ENCODE results near the gene ZNF385A. TPM values are rescaled to one million over a fixed set of nuclear protein-coding genes. Genes with fewer than 3 reads are reported as not detected.

The ZNF385A gene
- total RNA-seq, 2 experiments from 2014 or later, result 1.4 to 2.0 TPM

DNA sequence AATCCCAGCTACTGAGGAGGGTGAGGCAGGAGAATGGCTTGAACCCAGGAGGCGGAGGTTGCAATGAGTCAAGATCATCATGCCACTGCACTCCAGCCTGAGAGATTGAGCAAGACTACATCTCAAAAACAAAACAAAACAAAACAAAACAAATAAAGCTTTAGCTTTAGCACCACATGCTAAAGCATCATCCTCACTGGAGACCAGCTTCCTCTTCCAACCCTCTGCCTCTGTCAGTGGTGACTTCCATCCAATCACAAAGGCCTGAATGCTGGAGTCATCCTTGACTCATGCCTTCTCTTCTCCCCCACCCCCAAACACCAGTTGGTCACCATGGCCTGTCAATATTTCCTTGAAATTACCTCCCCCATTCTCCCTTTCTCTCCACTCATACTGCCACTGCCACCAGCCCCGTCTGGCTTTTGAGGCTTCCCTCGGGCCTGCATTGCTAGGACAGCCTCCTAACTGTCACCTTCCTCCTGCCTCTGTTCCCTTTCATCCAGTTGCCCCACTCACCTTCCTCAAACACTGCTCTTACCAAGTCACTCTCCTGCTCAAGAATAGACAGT is 1.4 kb downstream of the ZNF385A start:
- ATAC-seq (ENCODE audit: low read depth), result no peak
- no peak overlapping the region for H3K4me3 Mint-ChIP-seq
- H3K4me1 Mint-ChIP-seq, result peaks cover 6% of the 10 kb centered on the region
- H3K36me3 Mint-ChIP-seq, result no peaks in the 10 kb centered on the region
- POLR2A ChIA-PET, result interaction anchor here (0.7 kb wide), 1 partner anchor 210 kb away, joined by 3 read pairs; no protein-coding TSS in a partner anchor
- no peaks in the 10 kb centered on the region for H3K9me3 Mint-ChIP-seq
- no peak for DNase-seq
- H3K27me3 Mint-ChIP-seq, result peaks cover 3% of the 10 kb centered on the region
- no peak overlapping the region for H3K27ac Mint-ChIP-seq

DNA sequence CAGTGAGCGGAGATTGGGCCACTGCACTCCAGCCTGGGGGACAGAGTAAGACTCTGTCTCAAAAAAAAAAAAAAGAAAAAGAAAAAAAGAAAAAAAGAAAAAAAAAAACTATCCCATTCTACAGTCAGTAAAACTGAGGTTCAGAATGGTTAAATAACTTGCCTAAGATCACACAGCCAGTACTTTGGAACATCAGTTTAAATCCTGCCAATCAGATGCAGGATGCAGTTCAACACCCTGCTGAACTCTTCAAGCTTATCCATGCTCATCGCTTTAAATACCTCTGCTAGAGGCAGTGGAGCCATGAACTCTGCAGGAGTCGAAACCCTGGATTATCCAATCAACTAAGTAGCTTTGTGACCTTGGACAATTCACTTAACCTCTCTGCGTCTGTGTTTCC is 3.4 kb downstream of the ZNF385A start:
- Mint-ChIP-seq H3K27me3 (peaks cover 5% of the 10 kb centered on the region), H3K4me3 (no peak overlapping the region), H3K27ac (no peak overlapping the region), H3K36me3 (no peaks in the 10 kb centered on the region), H3K9me3 (no peaks in the 10 kb centered on the region), H3K4me1 (peaks cover 6% of the 10 kb centered on the region)
- POLR2A ChIA-PET, result interaction anchor here (1.7 kb wide), 1 partner anchor 15 kb away, joined by 3 read pairs; no protein-coding TSS in a partner anchor
- DNase-seq (no peak), ATAC-seq (ENCODE audit: low read depth) (no peak)

DNA sequence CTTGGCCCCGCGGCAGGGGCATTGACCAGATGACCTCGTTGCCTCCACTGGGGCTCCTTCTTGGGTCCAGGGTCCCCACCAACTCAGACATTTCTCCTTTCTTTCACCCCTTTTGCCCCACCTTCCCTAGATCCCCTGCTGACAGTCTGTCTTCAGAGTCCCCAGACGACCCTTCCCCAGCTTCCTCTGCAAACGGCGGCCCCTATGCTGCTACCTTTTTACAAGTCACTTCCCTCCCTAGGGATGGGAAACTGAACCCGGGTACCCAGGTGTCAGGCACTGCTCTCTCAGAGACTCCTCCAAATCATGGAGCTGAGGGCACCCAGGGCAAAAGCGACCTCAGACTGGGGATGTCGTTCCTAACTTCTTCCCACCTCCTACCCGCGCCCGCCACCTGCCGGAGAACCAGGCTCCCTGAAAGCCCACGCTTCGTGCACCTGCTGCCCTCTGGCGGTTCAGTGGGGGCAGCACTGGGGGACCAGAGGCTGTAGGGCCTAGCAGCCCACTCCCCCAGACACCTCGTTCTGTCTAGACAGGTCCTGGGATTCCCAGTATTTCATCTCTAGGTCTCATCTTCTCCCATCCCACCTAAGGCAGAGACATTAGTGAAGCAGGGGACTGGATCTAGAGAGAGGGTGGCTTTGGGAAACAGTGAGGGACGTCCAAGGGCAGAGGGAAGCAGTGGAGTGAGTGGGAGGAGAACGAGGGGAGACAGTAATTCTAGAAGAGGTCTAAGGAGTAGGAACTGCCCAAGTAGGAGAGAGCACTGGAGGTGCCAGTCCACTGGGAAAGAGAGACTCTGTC is 4.9 kb downstream of the ZNF385A start:
- peaks cover 5% of the 10 kb centered on the region for H3K27me3 Mint-ChIP-seq
- no peaks in the 10 kb centered on the region for H3K36me3 Mint-ChIP-seq
- peak overlapping the region; percentile 31 for H3K27ac Mint-ChIP-seq
- peaks cover 6% of the 10 kb centered on the region for H3K4me1 Mint-ChIP-seq
- H3K9me3 Mint-ChIP-seq, result no peaks in the 10 kb centered on the region
- peak overlapping the region; percentile 12 for H3K4me3 Mint-ChIP-seq
- ATAC-seq (ENCODE audit: low read depth) (peak; percentile 93), DNase-seq (peak; percentile 92)
- POLR2A ChIA-PET, result interaction anchor here (0.5 to 1.3 kb wide), 3 partner anchors 9 to 87 kb away, joined by 3 to 4 read pairs (median 3); no protein-coding TSS in a partner anchor

DNA sequence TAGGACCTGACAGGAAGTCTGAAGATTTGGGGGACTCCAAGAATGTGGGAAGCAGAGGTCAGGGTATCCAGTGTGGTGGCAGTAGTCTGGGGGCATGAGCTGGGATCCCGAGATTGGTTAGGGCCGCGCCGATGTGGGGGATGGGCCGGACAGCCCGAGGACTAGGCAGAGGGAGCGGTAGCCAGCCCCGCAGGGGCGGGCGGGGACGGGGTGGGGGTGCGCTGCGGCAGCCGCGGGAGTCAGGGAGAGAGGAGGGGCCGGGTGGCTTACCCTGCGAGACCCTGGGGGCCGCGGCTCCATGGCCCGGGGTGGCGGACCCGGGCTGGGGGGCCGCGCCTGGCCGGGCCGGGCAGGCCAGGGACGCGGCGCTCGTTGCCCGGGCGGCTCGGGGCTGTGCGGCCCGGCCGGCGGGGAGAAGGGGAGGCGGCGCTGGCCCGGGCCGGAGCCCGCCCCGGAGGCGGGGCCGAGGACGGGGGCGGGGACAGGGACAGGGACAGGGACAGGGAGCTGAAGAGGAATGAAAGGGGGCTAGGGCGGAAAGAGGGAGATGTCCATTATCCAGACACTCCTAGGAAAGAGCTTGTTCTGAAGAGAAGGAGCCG is 5.6 kb downstream of the ZNF385A start:
- H3K4me1 Mint-ChIP-seq, result peaks cover 7% of the 10 kb centered on the region
- H3K27ac Mint-ChIP-seq, result peak overlapping the region; percentile 57
- ATAC-seq (ENCODE audit: low read depth) (no peak), DNase-seq (no peak)
- peak overlapping the region; percentile 12 for H3K4me3 Mint-ChIP-seq
- no peaks in the 10 kb centered on the region for H3K9me3 Mint-ChIP-seq
- H3K36me3 Mint-ChIP-seq, result no peaks in the 10 kb centered on the region
- H3K27me3 Mint-ChIP-seq, result peaks cover 5% of the 10 kb centered on the region
- POLR2A ChIA-PET, result interaction anchor here (1.0 to 1.3 kb wide), 2 partner anchors 8 to 20 kb away, joined by 3 to 4 read pairs; no protein-coding TSS in a partner anchor

DNA sequence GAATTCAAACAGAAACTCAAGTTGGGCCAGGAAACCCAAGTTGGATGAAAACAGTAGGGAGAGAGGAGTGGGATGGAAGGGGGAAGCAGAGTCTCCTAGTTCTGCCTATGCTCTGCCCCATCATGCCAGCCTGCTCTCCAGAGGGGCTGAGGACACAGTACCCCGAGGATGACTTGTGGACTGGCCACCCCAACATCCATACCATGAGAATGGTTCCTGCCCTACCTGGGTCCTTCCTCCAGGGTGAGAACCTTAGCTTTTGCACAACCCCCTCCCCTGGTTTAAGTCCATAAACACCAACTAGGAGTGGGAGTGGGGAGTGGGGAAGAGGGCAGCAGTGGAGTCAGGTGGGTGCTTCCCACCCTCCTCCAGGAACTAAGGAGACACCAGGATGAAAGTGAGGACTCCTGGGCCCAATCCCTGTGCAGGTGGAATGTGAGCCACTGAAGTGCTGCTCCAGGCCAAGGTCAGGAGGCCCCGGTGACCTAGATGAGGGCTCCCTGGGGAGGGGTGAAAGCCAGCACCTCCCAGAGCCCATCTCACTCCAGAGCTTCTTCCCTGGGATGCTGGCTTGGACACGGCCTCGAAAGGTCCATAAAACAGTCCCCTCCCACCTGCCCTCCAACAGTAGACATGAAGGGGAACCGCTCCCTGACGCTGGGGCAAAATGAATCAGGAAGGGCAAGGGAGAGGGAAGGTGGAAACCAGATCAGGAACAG is 6.6 kb downstream of the ZNF385A start:
- Mint-ChIP-seq H3K4me3 (no peak overlapping the region), H3K27me3 (peaks cover 5% of the 10 kb centered on the region), H3K27ac (no peak overlapping the region), H3K9me3 (no peaks in the 10 kb centered on the region), H3K4me1 (peaks cover 12% of the 10 kb centered on the region), H3K36me3 (no peaks in the 10 kb centered on the region)
- POLR2A ChIA-PET, result interaction anchor here (1.3 kb wide), 1 partner anchor 19 kb away, joined by 3 read pairs; no protein-coding TSS in a partner anchor
- no peak for ATAC-seq (ENCODE audit: low read depth)
- no peak for DNase-seq

DNA sequence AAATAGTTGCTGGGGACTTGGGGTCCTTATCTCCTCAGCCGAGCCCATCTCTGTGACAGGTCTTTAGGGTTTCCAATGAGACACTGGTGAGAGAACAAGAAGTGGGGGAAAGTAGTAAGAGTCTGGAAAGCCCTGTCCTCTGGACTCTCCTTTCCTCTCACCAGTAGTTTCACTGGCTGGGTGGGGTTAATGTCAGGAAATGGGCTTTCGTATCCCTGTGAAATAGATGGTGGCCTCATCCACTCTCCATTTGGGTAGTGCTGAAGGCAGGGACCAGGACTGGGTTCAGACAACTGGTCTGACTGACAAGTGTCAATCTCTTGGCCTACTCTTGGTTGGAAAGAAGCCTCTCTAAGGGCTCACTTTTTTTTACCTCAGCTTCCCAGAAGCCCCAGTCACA is 7.5 kb downstream of the ZNF385A start:
- ATAC-seq (ENCODE audit: low read depth), result no peak
- no peak overlapping the region for H3K4me3 Mint-ChIP-seq
- H3K9me3 Mint-ChIP-seq, result no peaks in the 10 kb centered on the region
- no peak for DNase-seq
- peaks cover 15% of the 10 kb centered on the region for H3K4me1 Mint-ChIP-seq
- no peak overlapping the region for H3K27ac Mint-ChIP-seq
- POLR2A ChIA-PET, result interaction anchor here (0.6 kb wide), 1 partner anchor 70 kb away, joined by 4 read pairs; no protein-coding TSS in a partner anchor
- H3K36me3 Mint-ChIP-seq, result no peaks in the 10 kb centered on the region
- peaks cover 5% of the 10 kb centered on the region for H3K27me3 Mint-ChIP-seq

DNA sequence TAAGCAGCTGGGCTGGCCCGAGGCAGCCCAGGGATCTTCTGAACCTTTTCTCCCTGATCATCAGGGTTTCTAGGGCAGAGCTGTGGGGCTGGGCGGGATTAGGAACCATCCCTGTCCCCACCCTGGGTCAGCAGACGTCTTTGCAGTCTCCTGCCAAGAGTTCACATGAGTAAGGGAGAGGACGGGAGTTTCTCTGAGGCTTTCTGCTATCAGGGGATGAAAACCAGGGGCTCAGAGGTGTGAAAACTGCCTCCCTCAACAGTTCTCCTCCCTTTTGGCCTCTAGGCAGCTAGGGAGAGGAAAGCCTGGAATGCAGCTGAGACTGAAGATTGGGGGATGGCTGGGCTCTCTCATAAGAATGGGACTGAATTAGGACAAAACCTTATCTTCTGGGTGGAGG is 7.9 kb downstream of the ZNF385A start:
- Mint-ChIP-seq H3K9me3 (no peaks in the 10 kb centered on the region), H3K27me3 (peaks cover 5% of the 10 kb centered on the region), H3K27ac (no peak overlapping the region), H3K4me1 (peaks cover 17% of the 10 kb centered on the region), H3K4me3 (no peak overlapping the region), H3K36me3 (no peaks in the 10 kb centered on the region)
- DNase-seq (no peak), ATAC-seq (ENCODE audit: low read depth) (no peak)
- POLR2A ChIA-PET, result no interaction called here

DNA sequence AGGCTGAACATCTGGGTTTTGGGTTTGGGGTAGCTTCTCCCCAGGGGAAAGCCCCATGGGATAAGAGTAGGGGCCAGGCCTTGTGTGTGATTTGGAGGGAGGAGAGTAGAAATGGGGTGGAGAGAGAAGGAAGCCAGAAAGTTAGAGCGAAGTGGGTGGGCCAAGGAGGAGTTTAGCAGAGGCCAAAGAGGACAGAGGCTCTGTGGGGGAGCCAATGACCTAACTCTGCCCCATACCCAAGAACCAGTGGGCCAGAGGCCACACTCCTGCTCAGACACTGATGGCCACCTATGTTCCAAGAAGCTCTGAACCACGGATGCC is 9.3 kb downstream of the ZNF385A start:
- no peaks in the 10 kb centered on the region for H3K9me3 Mint-ChIP-seq
- no peaks in the 10 kb centered on the region for H3K36me3 Mint-ChIP-seq
- POLR2A ChIA-PET, result interaction anchor here (0.5 kb wide), 1 partner anchor 115 kb away, joined by 6 read pairs; no protein-coding TSS in a partner anchor
- peaks cover 5% of the 10 kb centered on the region for H3K27me3 Mint-ChIP-seq
- DNase-seq (no peak), ATAC-seq (ENCODE audit: low read depth) (no peak)
- H3K27ac Mint-ChIP-seq, result no peak overlapping the region
- peaks cover 20% of the 10 kb centered on the region for H3K4me1 Mint-ChIP-seq
- H3K4me3 Mint-ChIP-seq, result no peak overlapping the region

DNA sequence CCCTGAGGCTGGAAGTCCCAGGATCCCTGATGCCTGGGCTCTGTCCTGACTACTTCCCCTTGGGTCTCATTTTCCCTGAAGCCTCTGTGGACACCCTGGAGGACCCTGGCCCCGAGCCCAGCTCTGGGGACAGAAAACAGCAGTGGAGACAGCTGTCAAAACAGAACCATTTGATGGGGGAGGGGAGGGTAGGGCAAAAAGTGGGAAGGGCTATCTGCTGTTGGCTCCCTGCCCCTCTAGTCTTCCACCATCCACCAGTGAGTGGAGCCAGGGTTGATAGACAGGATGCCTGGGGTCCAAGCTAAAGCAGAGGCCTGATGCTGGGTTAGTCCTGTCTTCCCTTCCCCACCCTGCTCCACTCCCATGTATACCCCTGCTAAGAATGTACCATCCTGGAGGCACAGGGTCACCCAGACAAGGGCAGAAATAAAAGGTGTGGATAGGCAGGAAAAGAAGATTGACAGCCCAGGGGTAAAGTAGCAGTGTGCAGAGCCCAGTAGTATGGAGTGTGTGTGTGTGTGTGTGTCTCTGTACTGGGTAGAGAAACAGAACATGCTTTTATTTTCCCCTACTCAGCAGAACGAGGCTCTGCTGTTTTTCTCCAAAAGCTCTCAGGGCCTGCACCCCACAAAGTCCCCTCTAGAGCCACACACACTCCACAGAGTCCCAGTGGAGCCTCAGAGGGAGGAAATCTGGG is 9.8 kb downstream of the ZNF385A start:
- peaks cover 5% of the 10 kb centered on the region for H3K27me3 Mint-ChIP-seq
- no peaks in the 10 kb centered on the region for H3K36me3 Mint-ChIP-seq
- no peak for DNase-seq
- POLR2A ChIA-PET, result interaction anchor here (0.5 to 1.1 kb wide), 2 partner anchors 94 to 115 kb away, joined by 3 to 6 read pairs; partner anchors contain the start of gene HNRNPA1
- no peaks in the 10 kb centered on the region for H3K9me3 Mint-ChIP-seq
- no peak overlapping the region for H3K27ac Mint-ChIP-seq
- no peak for ATAC-seq (ENCODE audit: low read depth)
- H3K4me1 Mint-ChIP-seq, result peaks cover 18% of the 10 kb centered on the region
- H3K4me3 Mint-ChIP-seq, result no peak overlapping the region

DNA sequence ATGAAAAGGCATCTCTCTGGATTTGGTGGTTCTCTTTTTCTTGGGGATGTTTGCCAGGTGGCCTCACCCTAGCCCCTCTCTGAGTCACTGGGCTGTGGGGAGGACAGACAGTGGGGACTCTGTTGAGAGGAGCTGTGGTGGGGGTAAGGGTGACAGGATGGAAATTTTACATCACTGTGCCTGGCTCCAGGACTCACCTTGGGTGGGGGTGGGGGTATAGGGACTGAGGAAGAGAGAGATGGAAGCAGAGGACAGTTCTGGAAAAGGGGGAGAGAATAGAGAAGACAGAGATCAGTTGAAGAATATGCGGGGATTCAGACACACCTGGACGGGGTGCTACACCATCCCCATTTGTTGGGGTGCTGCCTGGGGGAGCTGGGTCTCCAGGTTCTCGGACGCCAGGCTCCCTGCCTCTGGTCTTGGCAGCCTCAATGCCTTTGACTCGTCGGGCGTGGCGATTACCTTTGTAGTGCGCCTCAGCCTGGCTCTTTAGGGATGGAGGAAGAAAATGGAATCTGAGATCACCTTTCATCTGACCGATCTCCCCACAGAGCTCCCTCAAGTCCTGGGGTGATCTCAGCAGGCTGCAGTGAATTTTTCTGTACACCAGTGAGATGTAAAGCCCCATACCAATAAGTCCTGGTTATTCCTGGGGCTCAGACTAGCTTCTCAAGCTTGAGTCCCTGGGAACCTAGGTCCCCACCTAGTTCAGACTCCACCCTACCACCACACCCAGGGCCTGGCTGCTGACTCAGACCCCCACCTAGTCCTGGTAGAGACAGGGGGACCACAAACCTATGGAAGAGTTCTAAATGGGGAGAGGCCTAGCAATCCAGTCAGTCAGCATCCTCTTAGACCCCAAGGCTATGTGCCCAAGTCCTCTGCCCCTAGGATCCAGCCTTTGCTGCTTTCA is 10.6 kb downstream of the ZNF385A start:
- peaks cover 17% of the 10 kb centered on the region for H3K4me1 Mint-ChIP-seq
- H3K9me3 Mint-ChIP-seq, result no peaks in the 10 kb centered on the region
- no peaks in the 10 kb centered on the region for H3K36me3 Mint-ChIP-seq
- peaks cover 5% of the 10 kb centered on the region for H3K27me3 Mint-ChIP-seq
- no peak overlapping the region for H3K4me3 Mint-ChIP-seq
- POLR2A ChIA-PET, result interaction anchor here (1.1 to 1.5 kb wide), 2 partner anchors 85 to 94 kb away, joined by 3 read pairs; partner anchors contain the start of gene HNRNPA1
- H3K27ac Mint-ChIP-seq, result no peak overlapping the region
- no peak for ATAC-seq (ENCODE audit: low read depth)
- no peak for DNase-seq

DNA sequence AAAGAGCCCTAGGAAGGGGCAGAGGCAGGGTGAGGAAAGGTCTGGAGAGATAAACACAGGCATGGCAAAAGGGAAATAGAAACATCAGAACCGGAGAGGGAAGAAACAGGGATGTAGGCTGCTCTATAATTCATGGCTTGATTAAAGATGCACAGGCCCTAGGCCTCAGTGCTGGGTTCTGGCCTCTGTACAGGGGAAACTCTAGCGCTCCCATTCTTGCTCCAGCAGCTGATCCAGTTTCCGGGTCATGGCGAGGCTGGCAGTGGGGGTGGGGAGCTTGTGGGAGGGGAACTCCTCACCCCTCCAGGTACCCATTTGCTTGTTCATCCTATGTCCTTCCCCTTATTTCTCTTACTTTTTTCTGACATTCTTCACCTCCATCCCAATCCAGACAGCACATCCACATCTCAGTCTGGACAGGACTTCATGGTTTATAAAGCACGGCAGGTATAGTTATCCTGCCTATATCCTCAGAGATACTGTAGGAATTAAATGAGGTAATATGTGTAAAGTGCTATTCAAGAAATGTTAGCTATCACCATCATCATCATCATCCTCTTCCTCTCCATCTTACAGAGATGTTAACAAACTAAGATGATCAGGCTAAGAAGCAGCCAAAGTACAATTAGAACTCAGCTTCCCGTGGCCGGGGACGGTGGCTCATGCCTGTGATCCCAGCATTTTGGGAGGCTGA is 12.3 kb downstream of the ZNF385A start:
- H3K4me1 Mint-ChIP-seq, result peaks cover 27% of the 10 kb centered on the region
- DNase-seq (no peak), ATAC-seq (ENCODE audit: low read depth) (no peak)
- H3K27me3 Mint-ChIP-seq, result peaks cover 2% of the 10 kb centered on the region
- no peak overlapping the region for H3K4me3 Mint-ChIP-seq
- H3K36me3 Mint-ChIP-seq, result no peaks in the 10 kb centered on the region
- POLR2A ChIA-PET, result interaction anchor here (0.8 to 1.5 kb wide), 3 partner anchors 84 to 86 kb away, joined by 3 read pairs; no protein-coding TSS in a partner anchor
- no peak overlapping the region for H3K27ac Mint-ChIP-seq
- H3K9me3 Mint-ChIP-seq, result no peaks in the 10 kb centered on the region
